C1 segment of cervical spinal cord (tissue), 14 donors: Measurements from ENCODE around the gene POU3F3.

ENCODE experiments used
- DNase-seq, 14 donors: peaks; one replicate each; lab custom pipeline; 2025; lab: John Stamatoyannopoulos, UW

POU3F3 gene

DNA sequence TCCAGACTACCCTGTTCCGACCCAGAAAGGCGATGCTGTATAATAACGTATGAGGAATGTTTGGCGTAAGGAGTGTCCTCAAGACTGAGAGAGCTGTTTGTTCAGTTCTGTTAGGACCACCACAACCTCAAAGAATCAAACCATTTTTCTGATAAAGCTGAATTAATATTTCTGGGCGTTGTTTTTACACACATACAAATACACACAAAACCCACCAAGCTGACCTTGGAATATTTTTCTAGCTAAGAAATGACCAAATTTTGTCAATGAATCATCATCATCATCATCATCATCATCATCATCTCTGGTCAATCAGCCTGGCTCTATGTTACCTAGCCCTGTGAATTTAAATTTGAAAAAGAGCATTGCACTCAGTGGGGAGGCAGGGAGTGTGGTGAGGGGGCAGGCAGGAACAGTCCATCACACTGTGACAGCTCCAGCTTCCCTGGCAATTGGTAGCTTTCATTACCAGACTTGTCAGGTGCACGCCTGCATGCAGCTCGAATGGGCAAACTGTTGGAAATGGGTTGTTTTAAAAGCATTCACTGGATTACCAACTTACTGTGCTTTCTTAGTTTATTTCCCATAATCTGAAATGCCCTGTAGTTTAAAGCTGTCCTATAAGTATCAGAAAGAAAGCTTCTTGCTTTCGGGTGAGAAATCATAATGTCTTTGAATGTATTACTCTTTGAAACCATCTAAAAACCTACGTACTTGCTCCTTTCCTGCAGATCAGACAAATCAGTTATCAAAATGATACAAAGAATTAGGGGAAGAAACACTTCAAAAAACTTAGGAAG lies 6.9 kb upstream of the POU3F3 start:
- peak in 2 of 14 donors; percentile 7 to 35 for DNase-seq

- DNase-seq, result no peak
Measured at GRCh38 chr2:104847586-104848160, 6.2 kb upstream of the POU3F3 start.

DNA sequence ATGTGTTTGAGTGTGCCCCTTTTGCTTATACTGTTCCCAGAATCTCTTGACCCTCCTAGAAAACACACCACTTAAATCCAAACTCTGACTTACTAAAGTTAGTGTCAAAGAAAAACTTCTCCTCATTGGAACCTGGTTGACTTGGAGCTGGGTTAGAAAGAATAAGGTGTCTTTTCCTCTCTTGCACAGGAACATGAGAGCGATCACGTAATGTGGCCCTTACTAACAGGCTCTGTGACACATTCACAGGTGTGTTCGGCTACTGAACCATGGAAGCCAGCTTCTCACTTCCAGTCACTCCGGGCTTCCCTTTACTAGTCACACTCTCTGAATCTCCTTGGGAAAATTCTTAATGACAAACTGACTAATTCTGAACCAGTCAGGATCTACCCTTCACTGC lies 5.4 kb upstream of the POU3F3 start:
- no peak for DNase-seq

- DNase-seq, result no peak
Measured at GRCh38 chr2:104849101-104849500, 4.8 kb upstream of the POU3F3 start.

GRCh38 chr2:104849618-104850141 lies 4.2 kb upstream of the POU3F3 start:
- DNase-seq, result peak in 8 of 14 donors; percentile 49 to 77 (median 60)

GRCh38 chr2:104850361-104851290 lies 3.3 kb upstream of the POU3F3 start:
- DNase-seq, result peak in 3 of 14 donors; percentile 36 to 53 (median 38)

DNA sequence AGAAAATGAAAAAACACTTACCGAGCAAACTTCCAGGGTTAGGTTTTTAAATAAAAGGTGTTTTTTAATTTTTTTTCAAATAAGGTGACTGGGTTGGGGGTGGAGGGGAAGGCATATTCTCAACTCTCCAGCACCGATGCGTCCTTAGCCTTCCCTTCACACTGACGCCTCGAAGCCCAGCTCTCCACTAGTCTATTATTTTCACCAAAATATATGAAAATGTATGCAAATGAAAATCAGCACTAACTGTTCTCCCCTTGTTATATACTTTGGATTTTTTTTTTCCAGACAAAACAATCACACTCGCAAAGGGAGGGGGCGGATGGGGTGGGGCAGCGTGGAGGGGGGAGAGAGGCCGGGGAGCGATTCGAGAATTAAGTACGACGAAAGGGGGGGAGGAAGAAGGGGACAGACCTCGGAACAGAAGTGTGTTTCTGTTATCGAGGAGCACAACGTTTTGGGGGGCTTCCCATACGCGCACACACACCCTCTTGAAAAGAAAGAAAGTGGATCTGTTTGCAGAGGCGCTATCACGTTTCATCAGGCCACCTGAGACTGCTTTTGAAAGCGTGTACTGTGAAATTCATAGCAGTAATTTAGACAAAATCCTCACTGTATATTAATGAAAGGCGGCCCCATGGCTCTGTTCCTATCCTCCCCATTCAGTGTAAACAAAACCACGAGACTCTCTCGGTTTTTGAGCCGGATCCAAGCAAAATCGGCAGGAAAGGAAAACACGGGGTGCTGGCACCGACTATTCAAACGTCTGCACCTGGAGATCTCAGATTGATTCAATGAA lies 2.4 kb upstream of the POU3F3 start:
- DNase-seq, result peak in 3 of 14 donors; percentile 29 to 59 (median 51)

- peak in 3 of 14 donors; percentile 60 to 90 (median 81) for DNase-seq
Measured at GRCh38 chr2:104852090-104852666, 1.7 kb upstream of the POU3F3 start.

DNA sequence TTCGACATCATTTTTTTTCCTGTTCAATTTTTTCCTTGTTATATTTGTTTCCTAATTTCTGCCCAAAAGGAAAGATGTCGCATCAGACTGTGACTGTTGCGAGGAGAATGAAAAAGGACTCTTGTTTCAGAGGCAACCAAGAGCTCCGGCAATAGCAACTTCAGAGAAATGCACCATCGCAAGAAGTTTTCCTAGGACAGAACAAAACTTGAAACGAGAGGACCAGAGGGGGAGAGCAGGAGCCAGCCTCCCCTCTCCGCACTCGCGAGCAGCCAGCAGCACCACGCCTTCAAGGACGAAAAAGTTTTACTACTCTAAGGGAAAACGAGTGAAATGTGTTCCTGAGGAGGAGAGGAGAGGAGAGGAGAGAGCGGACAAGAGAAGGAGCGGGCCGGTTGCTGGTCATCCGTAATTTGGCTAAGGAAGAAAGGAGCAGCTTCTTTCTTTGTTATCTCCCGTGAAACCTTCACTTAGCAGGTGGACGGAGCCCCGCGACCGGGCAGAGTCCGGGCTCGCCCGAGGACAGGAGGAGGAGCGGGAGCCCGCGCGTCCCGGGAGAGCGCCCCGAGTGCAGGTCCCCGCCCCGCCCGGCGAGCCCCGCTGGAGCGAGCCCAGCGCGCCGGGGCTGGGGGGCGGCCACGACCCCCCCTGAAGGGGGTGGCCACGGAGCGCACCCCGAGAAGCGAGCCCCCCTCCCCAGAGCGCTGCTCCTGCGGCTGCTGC lies 744 bp downstream of the POU3F3 start:
- peak in 2 of 14 donors; percentile 28 to 60 for DNase-seq

DNA sequence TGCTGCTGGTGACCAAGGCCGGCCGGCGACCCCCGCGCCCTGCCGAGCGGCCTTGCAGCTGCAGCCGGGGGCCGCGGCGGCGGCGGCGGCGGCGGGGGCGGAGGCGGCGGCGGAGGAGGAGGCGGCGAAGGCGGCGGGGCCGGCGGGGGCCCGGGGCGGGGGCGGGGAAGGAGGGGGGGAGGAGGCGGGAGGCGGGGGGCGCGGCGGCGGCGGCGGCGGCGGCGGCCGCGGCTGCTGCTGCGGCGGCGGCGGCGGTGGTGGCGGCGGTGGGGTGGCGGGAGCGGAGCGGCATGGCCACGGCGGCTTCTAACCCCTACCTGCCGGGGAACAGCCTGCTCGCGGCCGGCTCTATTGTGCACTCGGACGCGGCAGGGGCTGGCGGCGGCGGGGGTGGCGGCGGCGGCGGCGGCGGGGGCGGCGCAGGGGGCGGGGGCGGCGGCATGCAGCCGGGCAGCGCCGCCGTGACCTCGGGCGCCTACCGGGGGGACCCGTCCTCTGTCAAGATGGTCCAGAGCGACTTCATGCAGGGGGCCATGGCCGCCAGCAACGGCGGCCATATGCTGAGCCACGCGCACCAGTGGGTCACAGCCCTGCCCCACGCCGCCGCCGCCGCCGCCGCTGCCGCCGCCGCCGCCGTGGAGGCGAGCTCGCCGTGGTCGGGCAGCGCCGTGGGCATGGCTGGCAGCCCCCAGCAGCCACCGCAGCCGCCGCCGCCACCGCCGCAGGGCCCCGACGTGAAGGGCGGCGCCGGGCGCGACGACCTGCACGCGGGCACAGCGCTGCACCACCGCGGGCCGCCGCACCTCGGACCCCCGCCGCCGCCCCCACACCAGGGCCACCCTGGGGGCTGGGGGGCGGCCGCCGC lies 1.5 kb downstream of the POU3F3 start:
- DNase-seq, result peak in 1 of 14 donors; percentile 59

DNA sequence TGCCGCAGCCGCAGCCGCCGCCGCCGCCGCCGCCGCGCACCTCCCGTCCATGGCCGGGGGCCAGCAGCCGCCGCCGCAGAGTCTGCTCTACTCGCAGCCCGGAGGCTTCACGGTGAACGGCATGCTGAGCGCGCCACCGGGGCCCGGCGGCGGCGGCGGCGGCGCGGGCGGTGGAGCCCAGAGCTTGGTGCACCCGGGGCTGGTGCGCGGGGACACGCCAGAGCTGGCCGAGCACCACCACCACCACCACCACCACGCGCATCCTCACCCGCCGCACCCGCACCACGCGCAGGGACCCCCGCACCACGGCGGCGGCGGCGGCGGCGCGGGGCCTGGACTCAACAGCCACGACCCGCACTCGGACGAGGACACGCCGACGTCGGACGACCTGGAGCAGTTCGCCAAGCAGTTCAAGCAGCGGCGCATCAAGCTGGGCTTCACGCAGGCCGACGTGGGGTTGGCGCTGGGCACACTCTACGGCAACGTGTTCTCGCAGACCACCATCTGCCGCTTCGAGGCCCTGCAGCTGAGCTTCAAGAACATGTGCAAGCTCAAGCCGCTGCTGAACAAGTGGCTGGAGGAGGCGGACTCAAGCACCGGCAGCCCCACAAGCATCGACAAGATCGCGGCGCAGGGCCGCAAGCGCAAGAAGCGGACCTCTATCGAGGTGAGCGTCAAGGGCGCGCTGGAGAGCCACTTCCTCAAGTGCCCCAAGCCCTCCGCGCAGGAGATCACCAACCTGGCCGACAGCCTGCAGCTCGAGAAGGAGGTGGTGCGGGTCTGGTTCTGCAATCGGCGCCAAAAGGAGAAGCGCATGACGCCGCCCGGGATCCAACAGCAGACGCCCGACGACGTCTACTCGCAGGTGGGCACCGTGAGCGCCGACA lies 2.4 kb downstream of the POU3F3 start:
- DNase-seq, result peak in 3 of 14 donors; percentile 48 to 66 (median 63)

GRCh38 chr2:104856973-104857261 lies 3.0 kb downstream of the POU3F3 start:
- DNase-seq, result peak in 1 of 14 donors; percentile 63

DNA sequence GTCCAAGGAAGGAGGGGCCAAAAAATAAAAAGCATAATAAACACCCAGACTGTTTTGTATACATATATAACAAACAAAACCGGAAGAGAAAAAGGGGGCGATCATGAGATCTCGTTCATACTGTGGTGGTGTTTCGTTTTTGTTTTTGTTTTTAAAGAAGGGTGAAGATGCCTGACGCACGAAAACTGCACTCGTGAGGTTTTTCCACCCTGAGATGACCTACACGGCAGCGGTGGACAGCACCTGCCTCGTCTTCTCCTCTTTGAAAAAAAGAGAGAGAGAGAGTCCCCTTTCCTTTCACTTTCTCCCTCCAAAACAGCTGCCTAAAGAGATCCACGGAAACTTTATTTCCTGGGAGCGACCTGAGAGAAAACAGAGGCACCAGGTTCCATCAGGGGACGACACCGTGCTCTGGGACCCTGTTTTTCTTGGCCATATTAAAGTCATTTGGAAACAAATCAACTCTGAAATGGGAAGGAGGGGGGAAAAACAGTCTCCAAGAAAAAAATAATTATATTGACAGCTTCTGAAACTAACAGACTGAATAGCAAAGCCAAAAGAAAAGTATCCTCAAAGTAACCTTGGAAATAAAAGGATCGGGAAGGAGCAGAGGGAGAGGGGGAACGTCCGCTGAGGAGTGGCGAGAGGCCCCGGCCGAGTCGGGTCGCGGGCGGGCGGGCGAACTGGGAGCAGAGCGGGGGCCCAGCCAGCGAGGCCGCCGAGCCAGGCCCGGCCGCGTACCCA lies 3.5 kb downstream of the POU3F3 start:
- DNase-seq, result peak in 3 of 14 donors; percentile 41 to 61 (median 46)

DNA sequence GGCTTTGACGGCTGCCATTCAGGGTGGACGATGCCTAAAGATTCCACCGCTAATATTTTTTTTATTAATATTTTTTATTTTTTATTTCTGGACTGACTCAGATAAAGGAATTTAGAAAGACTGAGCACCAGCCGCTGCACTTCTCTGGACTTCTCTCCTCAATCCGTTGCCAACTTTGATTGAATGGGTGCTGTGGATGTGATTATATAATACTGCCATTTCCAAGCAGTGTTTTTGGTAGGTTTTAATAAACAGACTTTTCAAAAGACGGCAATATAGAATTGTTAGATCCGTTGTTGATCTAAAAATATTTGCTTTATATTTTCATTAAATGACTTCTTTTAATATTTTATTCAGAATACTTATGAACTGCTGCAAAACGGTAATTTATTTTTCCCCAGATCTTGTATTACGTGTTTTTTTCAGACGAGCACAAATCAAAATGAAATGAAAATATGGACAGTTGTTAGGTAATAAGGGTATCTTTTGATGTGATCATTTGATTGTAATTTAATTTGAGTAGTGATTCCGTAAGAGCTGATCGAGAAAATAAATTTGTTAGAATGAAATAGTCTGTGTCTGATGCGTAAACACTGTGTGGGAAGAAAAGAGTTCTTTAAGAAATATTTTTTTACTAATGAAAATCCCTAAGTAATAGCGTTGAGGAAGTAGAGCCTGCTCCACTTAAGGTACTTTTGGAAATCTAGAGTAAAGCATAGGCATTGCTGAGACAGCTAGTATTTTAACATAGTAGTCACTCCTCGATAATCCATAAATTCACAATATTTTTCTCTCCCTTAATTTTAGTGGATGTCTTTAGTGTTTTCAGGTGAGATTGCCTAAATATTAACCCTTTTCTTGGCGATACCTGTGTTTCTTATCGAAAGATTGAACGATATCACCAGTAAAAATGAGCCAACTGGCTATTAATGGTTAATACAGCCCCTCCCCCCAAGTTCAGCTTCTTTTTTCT lies 4.4 kb downstream of the POU3F3 start:
- DNase-seq, result peak in 1 of 14 donors; percentile 9

GRCh38 chr2:104859291-104859765 lies 5.4 kb downstream of the POU3F3 start:
- DNase-seq, result no peak
